WTC11 (cell line): Measurements from ENCODE around the gene CACNA1E.

Source experiments
- CREB1 ChIP-seq: sonication (generic); formaldehyde crosslinking; IDR thresholded peaks from 2 replicates; pipeline ENCODE4 v1.8.0; 2023; ENCODE audit warnings: mild to moderate bottlenecking, missing genetic modification reagents
- CTCF ChIP-seq: fragments of 200-600 bp; IDR thresholded peaks from 2 replicates; pipeline ENCODE4 v1.8.0; 2022; ENCODE audit warnings: antibody characterized with exemption
- ESRRA ChIP-seq: sonication (generic); formaldehyde crosslinking; IDR thresholded peaks from 2 replicates; pipeline ENCODE4 v1.8.1; 2022; ENCODE audit warnings: mild to moderate bottlenecking, missing genetic modification reagents, borderline replicate concordance
- FOXP1 ChIP-seq: sonication (generic); formaldehyde crosslinking; IDR thresholded peaks from 2 replicates; pipeline ENCODE4 v1.8.0; 2022; ENCODE audit warnings: missing genetic modification reagents, mild to moderate bottlenecking, moderate library complexity, borderline replicate concordance
- JUN ChIP-seq: sonication (generic); formaldehyde crosslinking; IDR thresholded peaks from 2 replicates; pipeline ENCODE4 v1.8.0; 2023; ENCODE audit warnings: mild to moderate bottlenecking, missing genetic modification reagents
- NR1H2 ChIP-seq: sonication (generic); formaldehyde crosslinking; IDR thresholded peaks from 2 replicates; pipeline ENCODE4 v1.9.0; 2021; ENCODE audit warnings: mild to moderate bottlenecking, moderate library complexity, missing genetic modification reagents
- TP53 ChIP-seq: sonication (generic); formaldehyde crosslinking; IDR thresholded peaks from 2 replicates; pipeline ENCODE4 v1.8.1; 2023; ENCODE audit warnings: mild to moderate bottlenecking, missing genetic modification reagents
- USF1 ChIP-seq: sonication (generic); formaldehyde crosslinking; IDR thresholded peaks from 2 replicates; pipeline ENCODE4 v1.8.0; 2022; ENCODE audit warnings: mild to moderate bottlenecking, missing genetic modification reagents
- ZNF317 ChIP-seq: sonication (generic); formaldehyde crosslinking; IDR thresholded peaks from 2 replicates; pipeline ENCODE4 v1.8.1; 2023; ENCODE audit warnings: low read depth, mild to moderate bottlenecking, moderate library complexity, missing genetic modification reagents, borderline replicate concordance

- TF ChIP-seq NR1H2 (CRISPR knock-in tag) = no peak
- TF ChIP-seq USF1 (CRISPR knock-in tag) = no peak
- TF ChIP-seq CREB1 (CRISPR knock-in tag) = no peak
- no peak for TF ChIP-seq FOXP1 (CRISPR knock-in tag)
- TF ChIP-seq ESRRA = no peak
- no peak for TF ChIP-seq CTCF
- no peak for TF ChIP-seq JUN (CRISPR knock-in tag)
- TF ChIP-seq ZNF317 (CRISPR knock-in tag) = no peak
- no peak for TF ChIP-seq TP53
These were observed 335.6 kb downstream of the CACNA1E start for GRCh38 chr1:181818943-181819342.
